Neural progenitor cell (in vitro differentiated cells): ENCODE data around the gene COL8A2. TPM values are rescaled to one million over a fixed set of nuclear protein-coding genes. Genes with fewer than 3 reads are reported as not detected.

Experiments used
- DNase-seq: peaks from one replicate; pipeline ENCODE4 v3.0.0-alpha.2; 2016; ENCODE audit warnings: low spot score
- H2AFZ ChIP-seq: fragments of 200-600 bp; sonication (generic); replicated peaks from 2 replicates; pipeline ENCODE4 v1.6.1; 2016; ENCODE audit warnings: antibody characterized with exemption
- H3F3A ChIP-seq: fragments of 200-600 bp; sonication (generic); 2 replicates; pipeline ENCODE4 v1.6.1; 2016; ENCODE audit warnings: antibody characterized with exemption, low read depth
- H3K27ac ChIP-seq: fragments of 200-600 bp; sonication (generic); 2 replicates; pipeline ENCODE4 v1.5.1; 2016; ENCODE audit warnings: mild to moderate bottlenecking
- H3K27me3 ChIP-seq: fragments of 200-600 bp; sonication (generic); 2 replicates; pipeline ENCODE4 v1.6.1; 2016; ENCODE audit warnings: mild to moderate bottlenecking, moderate library complexity
- H3K36me3 ChIP-seq: fragments of 200-600 bp; sonication (generic); 2 replicates; pipeline ENCODE4 v1.5.1; 2016
- H3K4me1 ChIP-seq: fragments of 200-600 bp; sonication (generic); 2 replicates; pipeline ENCODE4 v1.6.1; 2016; ENCODE audit warnings: mixed run types
- H3K4me2 ChIP-seq: fragments of 200-600 bp; sonication (generic); 2 replicates; pipeline ENCODE4 v1.6.1; 2016
- H3K4me3 ChIP-seq: fragments of 200-600 bp; sonication (generic); 2 replicates; pipeline ENCODE4 v1.5.1; 2016
- H3K79me2 ChIP-seq: fragments of 200-600 bp; sonication (generic); 2 replicates; pipeline ENCODE4 v1.6.1; 2016; ENCODE audit warnings: low read depth
- H3K9ac ChIP-seq: fragments of 200-600 bp; sonication (generic); 2 replicates; pipeline ENCODE4 v1.6.1; 2016
- H3K9me3 ChIP-seq: fragments of 200-600 bp; sonication (generic); 2 replicates; pipeline ENCODE4 v1.5.1; 2016; ENCODE audit warnings: low read depth
- H4K20me1 ChIP-seq: fragments of 200-600 bp; sonication (generic); 2 replicates; pipeline ENCODE4 v1.6.1; 2016; ENCODE audit warnings: low read depth
- H3K27ac Mint-ChIP-seq: 3 replicates; pipeline ENCODE4 v1.8.0; 2021; ENCODE audit warnings: mixed read lengths
- H3K27me3 Mint-ChIP-seq: 2 replicates; pipeline ENCODE4 v1.8.0; 2022; ENCODE audit warnings: low read depth, mild to moderate bottlenecking, inconsistent platforms, moderate library complexity, mixed read lengths; ENCODE audit not compliant: insufficient read depth
- H3K36me3 Mint-ChIP-seq: 3 replicates; pipeline ENCODE4 v1.8.0; 2021; ENCODE audit warnings: mixed read lengths
- H3K4me1 Mint-ChIP-seq: 3 replicates; pipeline ENCODE4 v1.8.0; 2021; ENCODE audit warnings: mixed read lengths
- H3K4me3 Mint-ChIP-seq: 3 replicates; pipeline ENCODE4 v1.8.0; 2021; ENCODE audit warnings: mild to moderate bottlenecking, moderate library complexity, mixed read lengths
- H3K9me3 Mint-ChIP-seq: 3 replicates; pipeline ENCODE4 v1.8.0; 2020; ENCODE audit warnings: mixed read lengths
- CTCF ChIP-seq: fragments of 200-600 bp; sonication (generic); IDR thresholded peaks from 2 replicates; pipeline ENCODE4 v1.5.1; 2017; ENCODE audit warnings: antibody characterized with exemption, mild to moderate bottlenecking
- EZH2 ChIP-seq: fragments of 200-600 bp; sonication (generic); IDR thresholded peaks from 2 replicates; pipeline ENCODE4 v1.6.1; 2017; ENCODE audit warnings: antibody characterized with exemption, mild to moderate bottlenecking, moderate library complexity
- EZH2phosphoT487 ChIP-seq: fragments of 200-600 bp; sonication (generic); IDR thresholded peaks from 2 replicates; pipeline ENCODE4 v1.6.1; 2017; ENCODE audit warnings: antibody characterized with exemption
- total RNA-seq: library from RNA; depleted of rRNA; stranded (reverse); fragments of >200 nt; gene quantifications from 2 replicates; pipeline ENCODE4 v1.2.3, GENCODE V29; 2015; ENCODE audit warnings: low replicate concordance

COL8A2 gene
- total RNA-seq, 1 donor from 2014 or later, result not detected

- peaks cover 10% of the 10 kb centered on the region for H4K20me1 ChIP-seq
- peak overlapping the region; percentile 87 for H3K4me3 Mint-ChIP-seq
- no peak overlapping the region for H3K4me3 ChIP-seq
These were observed 39.9 kb downstream of the COL8A2 start for GRCh38 chr1:36085126-36085525.

GRCh38 chr1:36084497-36085115 is 40.4 kb downstream of the COL8A2 start:
- Mint-ChIP-seq H3K9me3 (peaks cover 2% of the 10 kb centered on the region), H3K27ac (peak overlapping the region; percentile 91), H3K36me3 (peaks cover 10% of the 10 kb centered on the region), H3K4me1 (peaks cover 44% of the 10 kb centered on the region), H3K27me3 (peaks cover 8% of the 10 kb centered on the region), H3K4me3 (peak overlapping the region; percentile 87)
- H3K9ac ChIP-seq, result peak overlapping the region; percentile 27
- no peaks in the 10 kb centered on the region for H3K36me3 ChIP-seq
- H3K79me2 ChIP-seq, result peaks cover 8% of the 10 kb centered on the region
- no peaks in the 10 kb centered on the region for H3K9me3 ChIP-seq
- peaks cover 13% of the 10 kb centered on the region for H3F3A ChIP-seq
- TF ChIP-seq CTCF, result no peak
- no peak for TF ChIP-seq EZH2
- TF ChIP-seq EZH2phosphoT487, result no peak
- H3K27me3 ChIP-seq, result no peaks in the 10 kb centered on the region
- peak; percentile 46 for DNase-seq
- H3K27ac ChIP-seq, result no peak overlapping the region
- H3K4me2 ChIP-seq, result peak overlapping the region; percentile 97
- peaks cover 10% of the 10 kb centered on the region for H3K4me1 ChIP-seq
- H3K4me3 ChIP-seq, result peak overlapping the region; percentile 83
- H2AFZ ChIP-seq, result peak overlapping the region; percentile 87
- peaks cover 5% of the 10 kb centered on the region for H4K20me1 ChIP-seq

More at GRCh38 chr1:36085126-36085525, 39.9 kb downstream of the COL8A2 start:
- Mint-ChIP-seq H3K36me3 (peaks cover 11% of the 10 kb centered on the region), H3K9me3 (peaks cover 2% of the 10 kb centered on the region), H3K27ac (no peak overlapping the region), H3K27me3 (peaks cover 8% of the 10 kb centered on the region), H3K4me1 (peaks cover 49% of the 10 kb centered on the region)
- Histone ChIP-seq H2AFZ (no peak overlapping the region), H3K36me3 (no peaks in the 10 kb centered on the region), H3K9ac (no peak overlapping the region), H3K27me3 (no peaks in the 10 kb centered on the region), H3K9me3 (no peaks in the 10 kb centered on the region), H3K79me2 (peaks cover 13% of the 10 kb centered on the region), H3K4me2 (peak overlapping the region; percentile 97), H3F3A (peaks cover 13% of the 10 kb centered on the region), H3K27ac (no peak overlapping the region), H3K4me1 (peaks cover 11% of the 10 kb centered on the region)
- TF ChIP-seq CTCF, result no peak
- TF ChIP-seq EZH2, result no peak
- no peak for TF ChIP-seq EZH2phosphoT487
- no peak for DNase-seq

- H3K27me3 Mint-ChIP-seq, result peaks cover 6% of the 10 kb centered on the region
- Histone ChIP-seq H3K4me3 (peak within 1 kb of the TSS; percentile 83), H3K9me3 (no peaks in the 10 kb centered on the region), H3K4me2 (peak within 1 kb of the TSS; percentile 97), H3K9ac (peak within 1 kb of the TSS; percentile 27), H2AFZ (peak within 1 kb of the TSS; percentile 87), H4K20me1 (no peaks in the 10 kb centered on the region), H3K27me3 (no peaks in the 10 kb centered on the region), H3K79me2 (peaks cover under 1% of the 10 kb centered on the region), H3K36me3 (no peaks in the 10 kb centered on the region), H3F3A (peaks cover 13% of the 10 kb centered on the region), H3K4me1 (peaks cover 9% of the 10 kb centered on the region), H3K27ac (no peak within 1 kb of the TSS)
- peak; percentile 5 for TF ChIP-seq CTCF
- no peak for TF ChIP-seq EZH2phosphoT487
- peaks cover 8% of the 10 kb centered on the region for H3K36me3 Mint-ChIP-seq
- H3K4me3 Mint-ChIP-seq, result peak within 1 kb of the TSS; percentile 87
- peak; percentile 96 for DNase-seq
- peaks cover 39% of the 10 kb centered on the region for H3K4me1 Mint-ChIP-seq
- peak within 1 kb of the TSS; percentile 91 for H3K27ac Mint-ChIP-seq
- H3K9me3 Mint-ChIP-seq, result peaks cover 2% of the 10 kb centered on the region
These were observed 41.2 kb downstream of the COL8A2 start, which contains the start of gene TEKT2 for GRCh38 chr1:36083635-36084496. Gene TEKT2, plus strand, starts transcription at chr1:36084094. Its CDS starts 828 bp downstream, at chr1:36084922.
